ENCODE data around the gene PKNOX2.

PKNOX2 gene

DNA sequence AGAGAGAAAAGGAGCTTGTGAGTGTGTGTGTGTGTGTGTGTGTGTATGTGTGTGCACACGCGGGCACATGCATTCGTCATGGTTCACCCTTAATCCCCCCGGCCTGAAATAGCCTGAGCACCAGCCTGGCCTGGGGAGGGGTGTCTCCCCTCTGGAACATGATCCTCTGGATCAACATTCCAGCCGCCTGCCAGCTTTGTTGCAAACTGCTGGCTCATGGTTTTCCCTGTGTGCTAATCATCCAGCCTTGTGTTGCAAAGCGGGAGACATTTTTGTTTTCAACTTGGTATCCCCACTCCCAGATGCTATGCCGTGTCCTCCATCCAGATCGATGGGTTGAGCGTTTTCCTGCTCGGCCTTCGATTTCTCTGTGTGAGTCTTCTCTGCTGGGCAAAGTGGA, 237.2 kb downstream of the PKNOX2 start:
- H3K4me1 ChIP-seq (ENCODE audit: control insufficient read depth, insufficient read depth, low read length): peaks cover 32% of the 10 kb centered on the region
- peaks cover 4% of the 10 kb centered on the region for H3K36me3 ChIP-seq (ENCODE audit: insufficient read depth, low read length)
- no peak overlapping the region for H3K4me2 ChIP-seq (ENCODE audit: low read length)
- no peak overlapping the region for H3K9ac ChIP-seq (ENCODE audit: low read depth, low read length)
- H3K4me3 ChIP-seq (ENCODE audit: low read length): no peak overlapping the region
- H3K27me3 ChIP-seq (ENCODE audit: control insufficient read depth, insufficient read depth, low read length): peaks cover 11% of the 10 kb centered on the region
- no peaks in the 10 kb centered on the region for H3K9me3 ChIP-seq (replicated peaks; ENCODE audit: low read length)

DNA sequence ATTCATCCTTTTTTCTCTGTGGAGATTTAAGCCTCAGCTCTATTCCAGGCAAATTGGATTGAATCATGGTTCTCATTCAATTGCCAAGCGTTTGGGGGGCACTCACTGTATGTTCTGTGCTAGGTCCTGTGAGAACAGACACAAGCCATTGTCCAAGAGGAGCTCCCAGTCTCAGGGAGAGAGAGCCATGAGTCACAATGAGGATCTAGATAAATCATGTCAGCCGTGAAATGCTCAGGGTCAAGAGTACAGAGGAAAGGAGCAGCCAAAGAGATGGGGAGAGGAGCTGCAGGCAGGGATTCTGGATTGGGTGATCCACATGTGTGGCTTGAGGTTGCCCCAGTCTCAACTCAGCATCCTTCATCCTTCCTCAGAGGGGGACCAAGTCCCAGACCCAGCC, 237.9 kb downstream of the PKNOX2 start:
- H3K36me3 ChIP-seq (ENCODE audit: insufficient read depth, low read length): peaks cover 4% of the 10 kb centered on the region
- peaks cover 32% of the 10 kb centered on the region for H3K4me1 ChIP-seq (ENCODE audit: control insufficient read depth, insufficient read depth, low read length)
- no peak overlapping the region for H3K4me2 ChIP-seq (ENCODE audit: low read length)
- H3K9ac ChIP-seq (ENCODE audit: low read depth, low read length): no peak overlapping the region
- H3K27me3 ChIP-seq (ENCODE audit: control insufficient read depth, insufficient read depth, low read length): peaks cover 11% of the 10 kb centered on the region
- H3K9me3 ChIP-seq (replicated peaks; ENCODE audit: low read length): no peaks in the 10 kb centered on the region
- no peak overlapping the region for H3K4me3 ChIP-seq (ENCODE audit: low read length)

DNA sequence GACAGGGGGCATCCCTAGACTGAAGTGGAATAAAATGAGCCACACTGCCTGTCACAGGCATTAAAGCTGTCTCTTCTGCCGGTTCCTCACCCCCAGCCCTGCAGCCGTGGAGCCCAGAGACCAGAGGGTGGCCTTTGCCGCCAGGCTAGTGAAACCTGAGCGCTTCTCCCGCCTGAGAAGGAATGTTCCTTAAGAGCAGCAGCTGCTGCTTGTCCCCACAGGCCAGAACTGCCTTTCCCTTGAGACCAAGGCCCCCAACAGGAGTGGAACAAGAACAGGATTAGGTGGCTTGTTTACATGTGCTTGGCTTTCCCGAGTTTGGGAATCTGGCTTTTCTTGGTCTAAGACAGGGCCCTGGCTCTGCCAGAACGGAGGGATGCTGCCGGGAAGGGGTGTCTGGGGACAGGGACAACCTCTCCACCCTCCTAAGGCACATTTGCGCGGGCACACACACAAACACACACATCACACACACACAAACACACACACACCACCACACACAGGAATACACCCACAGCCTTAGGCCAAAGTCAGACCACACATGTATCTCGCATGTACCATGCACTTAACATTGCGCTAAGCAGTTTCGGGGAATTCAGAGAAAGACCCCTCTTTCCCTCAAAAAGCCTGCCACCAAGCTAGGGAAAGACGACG, 239.7 kb downstream of the PKNOX2 start:
- H3K4me2 ChIP-seq (ENCODE audit: low read length): peak overlapping the region; percentile 66
- no peaks in the 10 kb centered on the region for H3K36me3 ChIP-seq (ENCODE audit: insufficient read depth, low read length)
- H3K27me3 ChIP-seq (ENCODE audit: control insufficient read depth, insufficient read depth, low read length): peaks cover 11% of the 10 kb centered on the region
- peak overlapping the region; percentile 21 for H3K9ac ChIP-seq (ENCODE audit: low read depth, low read length)
- H3K4me3 ChIP-seq (ENCODE audit: low read length): peak overlapping the region; percentile 5
- H3K9me3 ChIP-seq (replicated peaks; ENCODE audit: low read length): no peaks in the 10 kb centered on the region
- peaks cover 32% of the 10 kb centered on the region for H3K4me1 ChIP-seq (ENCODE audit: control insufficient read depth, insufficient read depth, low read length)

DNA sequence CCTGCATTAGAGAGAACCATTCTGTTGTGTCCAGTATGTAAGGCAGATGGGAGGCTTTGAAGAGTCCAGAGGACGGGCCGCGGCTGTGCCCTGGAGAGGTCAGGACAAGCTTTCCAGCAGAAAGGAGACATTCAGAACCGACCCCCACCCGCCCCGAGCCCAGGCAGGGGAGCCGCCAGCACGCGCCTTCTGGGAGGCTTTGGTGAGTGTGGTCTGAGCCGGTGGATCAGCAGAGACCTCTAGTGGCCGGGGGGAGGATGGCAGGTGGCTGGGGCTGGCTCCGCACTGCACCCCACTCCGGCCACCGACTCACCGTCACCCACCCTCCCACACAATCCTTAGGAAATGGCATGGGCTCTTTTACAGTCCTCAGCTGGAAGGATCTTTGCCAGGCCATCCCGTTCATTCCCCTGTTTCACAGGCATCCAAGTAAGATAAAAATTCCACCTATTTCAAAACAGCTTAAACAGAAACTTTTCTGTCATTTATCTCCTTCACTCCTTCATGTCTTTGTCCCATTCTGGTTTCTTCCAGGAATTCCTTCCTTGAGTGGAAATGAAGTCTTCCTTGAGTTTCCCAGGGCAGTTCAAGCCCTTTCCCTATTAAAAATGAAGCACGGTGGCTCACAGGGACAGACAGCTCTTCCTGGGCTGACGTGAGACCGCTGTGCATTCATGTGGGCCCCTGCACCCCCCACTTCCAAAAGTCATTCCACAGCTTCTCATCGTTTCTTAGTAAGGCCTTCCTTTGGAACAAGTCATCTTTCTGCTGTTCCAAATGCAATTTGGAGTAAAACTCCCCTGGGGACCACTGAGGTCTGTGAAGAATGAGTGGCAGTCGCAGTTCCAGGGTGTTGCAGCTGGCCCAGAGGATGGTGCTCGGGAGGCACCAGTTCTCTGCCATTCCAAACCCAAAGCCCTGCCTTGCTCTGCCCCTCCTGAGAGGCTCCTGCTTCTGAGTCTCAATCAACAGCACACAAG, 240.6 kb downstream of the PKNOX2 start:
- Histone ChIP-seq H3K4me2 (ENCODE audit: low read length) (peak overlapping the region; percentile 66), H3K4me1 (ENCODE audit: control insufficient read depth, insufficient read depth, low read length) (peaks cover 32% of the 10 kb centered on the region), H3K27me3 (ENCODE audit: control insufficient read depth, insufficient read depth, low read length) (peaks cover 11% of the 10 kb centered on the region), H3K9ac (ENCODE audit: low read depth, low read length) (peak overlapping the region; percentile 21), H3K9me3 (replicated peaks; ENCODE audit: low read length) (no peaks in the 10 kb centered on the region), H3K4me3 (ENCODE audit: low read length) (peak overlapping the region; percentile 5), H3K36me3 (ENCODE audit: insufficient read depth, low read length) (no peaks in the 10 kb centered on the region)

DNA sequence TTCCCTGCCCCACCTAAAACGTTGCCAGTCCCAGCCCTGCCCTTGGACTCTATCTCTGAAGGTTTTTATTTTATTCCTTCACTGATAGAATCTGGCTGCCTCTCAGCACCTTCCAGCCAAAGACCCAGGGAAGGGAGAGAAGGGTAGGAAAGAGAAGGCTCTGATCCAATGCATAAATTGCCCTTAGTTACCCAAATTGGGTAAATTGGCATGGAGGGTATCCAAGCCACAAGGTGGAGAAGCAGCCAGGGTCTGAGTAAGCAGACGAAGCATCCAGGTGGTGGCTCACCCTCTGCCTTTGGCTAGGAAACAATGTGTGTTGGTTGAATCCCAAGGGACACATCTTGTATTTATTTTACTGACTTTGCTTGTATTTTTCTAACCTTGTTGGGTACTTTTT, 242.5 kb downstream of the PKNOX2 start:
- Histone ChIP-seq H3K27me3 (ENCODE audit: control insufficient read depth, insufficient read depth, low read length) (peaks cover 11% of the 10 kb centered on the region), H3K36me3 (ENCODE audit: insufficient read depth, low read length) (no peaks in the 10 kb centered on the region), H3K4me2 (ENCODE audit: low read length) (no peak overlapping the region), H3K9me3 (replicated peaks; ENCODE audit: low read length) (no peaks in the 10 kb centered on the region), H3K9ac (ENCODE audit: low read depth, low read length) (no peak overlapping the region), H3K4me3 (ENCODE audit: low read length) (no peak overlapping the region), H3K4me1 (ENCODE audit: control insufficient read depth, insufficient read depth, low read length) (peaks cover 21% of the 10 kb centered on the region)

DNA sequence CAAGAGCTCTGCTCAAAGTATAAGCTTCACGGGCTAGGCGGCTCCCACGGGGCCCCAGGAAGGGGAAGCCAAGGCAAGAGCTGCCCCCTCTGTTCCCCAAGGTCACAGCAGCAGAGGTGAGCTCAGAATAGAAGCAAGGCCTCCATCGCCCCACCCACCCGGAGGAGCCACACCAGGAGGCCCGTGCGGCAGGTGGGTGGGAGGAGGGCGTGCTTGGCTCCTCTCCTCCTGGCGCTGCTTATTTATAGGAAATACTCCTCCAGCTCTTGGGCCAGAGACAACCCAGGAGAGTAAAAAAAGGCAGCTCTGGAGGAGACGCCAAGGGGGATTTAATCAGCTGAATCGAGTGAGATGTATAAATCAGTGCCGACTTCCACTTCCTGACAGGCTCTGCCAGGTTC, 243.8 kb downstream of the PKNOX2 start:
- Histone ChIP-seq H3K9ac (ENCODE audit: low read depth, low read length) (no peak overlapping the region), H3K9me3 (replicated peaks; ENCODE audit: low read length) (no peaks in the 10 kb centered on the region), H3K4me2 (ENCODE audit: low read length) (no peak overlapping the region), H3K4me1 (ENCODE audit: control insufficient read depth, insufficient read depth, low read length) (peaks cover 14% of the 10 kb centered on the region), H3K4me3 (ENCODE audit: low read length) (no peak overlapping the region), H3K27me3 (ENCODE audit: control insufficient read depth, insufficient read depth, low read length) (peaks cover 8% of the 10 kb centered on the region), H3K36me3 (ENCODE audit: insufficient read depth, low read length) (no peaks in the 10 kb centered on the region)

DNA sequence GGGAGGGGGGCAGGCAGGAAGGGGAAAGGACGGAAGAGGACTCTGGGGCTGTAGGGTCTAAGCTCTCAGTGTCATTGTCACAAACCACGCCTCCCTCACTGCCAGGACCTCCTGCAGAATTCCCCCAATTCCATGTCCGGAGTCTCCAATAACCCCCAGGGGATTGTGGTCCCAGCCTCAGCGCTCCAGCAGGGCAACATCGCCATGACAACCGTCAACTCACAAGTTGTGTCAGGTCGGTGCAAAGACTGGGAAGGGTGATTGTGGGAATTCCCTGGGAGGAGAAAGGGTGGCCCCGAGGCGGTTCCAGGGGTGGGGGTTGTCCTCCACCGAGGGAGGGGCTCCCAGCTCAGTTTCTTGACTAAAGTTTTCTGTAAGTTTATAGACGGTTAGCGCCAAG, 245.5 kb downstream of the PKNOX2 start:
- Histone ChIP-seq H3K36me3 (ENCODE audit: insufficient read depth, low read length) (no peaks in the 10 kb centered on the region), H3K9me3 (replicated peaks; ENCODE audit: low read length) (no peaks in the 10 kb centered on the region), H3K4me3 (ENCODE audit: low read length) (no peak overlapping the region), H3K27me3 (ENCODE audit: control insufficient read depth, insufficient read depth, low read length) (peaks cover 8% of the 10 kb centered on the region), H3K9ac (ENCODE audit: low read depth, low read length) (no peak overlapping the region), H3K4me1 (ENCODE audit: control insufficient read depth, insufficient read depth, low read length) (peaks cover 2% of the 10 kb centered on the region), H3K4me2 (ENCODE audit: low read length) (no peak overlapping the region)

DNA sequence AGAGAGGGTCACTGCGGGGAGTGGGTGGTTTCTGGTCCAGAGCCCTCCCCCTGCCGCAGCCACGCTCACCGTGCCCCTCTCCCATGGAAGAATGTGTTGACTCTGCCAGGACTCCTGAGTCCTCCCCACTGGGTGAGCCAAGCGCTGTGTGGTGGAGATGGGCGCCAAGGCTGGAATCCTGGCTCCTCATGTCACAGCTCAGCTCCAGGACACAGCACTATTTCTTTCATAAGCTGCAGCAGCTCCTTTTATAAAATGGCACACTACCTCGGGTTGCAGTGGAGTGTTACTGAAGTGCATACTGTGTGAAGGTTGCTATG, 247.6 kb downstream of the PKNOX2 start:
- Histone ChIP-seq H3K4me1 (ENCODE audit: control insufficient read depth, insufficient read depth, low read length) (no peaks in the 10 kb centered on the region), H3K9me3 (replicated peaks; ENCODE audit: low read length) (no peaks in the 10 kb centered on the region), H3K4me2 (ENCODE audit: low read length) (no peak overlapping the region), H3K36me3 (ENCODE audit: insufficient read depth, low read length) (no peaks in the 10 kb centered on the region), H3K27me3 (ENCODE audit: control insufficient read depth, insufficient read depth, low read length) (peaks cover 3% of the 10 kb centered on the region), H3K4me3 (ENCODE audit: low read length) (no peak overlapping the region), H3K9ac (ENCODE audit: low read depth, low read length) (no peak overlapping the region)

DNA sequence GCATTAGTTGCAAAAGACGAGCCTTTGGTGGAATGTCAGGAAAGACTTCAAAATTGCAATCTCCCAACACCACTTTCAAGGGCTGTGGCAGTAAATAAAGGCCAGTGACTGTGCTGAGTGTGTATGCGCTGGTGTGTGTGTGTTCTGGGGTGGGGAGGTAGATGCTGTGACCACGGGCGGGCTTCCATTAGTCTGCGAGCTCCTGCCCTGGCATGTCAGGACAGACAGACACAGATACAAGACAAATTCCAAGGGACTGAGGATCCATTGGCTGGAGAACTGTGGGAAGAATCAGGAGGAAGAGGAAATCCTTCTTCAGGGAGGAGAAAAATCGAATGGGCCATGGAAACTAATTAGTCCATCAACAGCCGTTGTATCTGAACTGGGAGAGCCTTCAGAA, 248.0 kb downstream of the PKNOX2 start:
- Histone ChIP-seq H3K9me3 (replicated peaks; ENCODE audit: low read length) (no peaks in the 10 kb centered on the region), H3K4me2 (ENCODE audit: low read length) (no peak overlapping the region), H3K36me3 (ENCODE audit: insufficient read depth, low read length) (no peaks in the 10 kb centered on the region), H3K27me3 (ENCODE audit: control insufficient read depth, insufficient read depth, low read length) (peaks cover 5% of the 10 kb centered on the region), H3K4me1 (ENCODE audit: control insufficient read depth, insufficient read depth, low read length) (no peaks in the 10 kb centered on the region), H3K4me3 (ENCODE audit: low read length) (no peak overlapping the region), H3K9ac (ENCODE audit: low read depth, low read length) (no peak overlapping the region)

DNA sequence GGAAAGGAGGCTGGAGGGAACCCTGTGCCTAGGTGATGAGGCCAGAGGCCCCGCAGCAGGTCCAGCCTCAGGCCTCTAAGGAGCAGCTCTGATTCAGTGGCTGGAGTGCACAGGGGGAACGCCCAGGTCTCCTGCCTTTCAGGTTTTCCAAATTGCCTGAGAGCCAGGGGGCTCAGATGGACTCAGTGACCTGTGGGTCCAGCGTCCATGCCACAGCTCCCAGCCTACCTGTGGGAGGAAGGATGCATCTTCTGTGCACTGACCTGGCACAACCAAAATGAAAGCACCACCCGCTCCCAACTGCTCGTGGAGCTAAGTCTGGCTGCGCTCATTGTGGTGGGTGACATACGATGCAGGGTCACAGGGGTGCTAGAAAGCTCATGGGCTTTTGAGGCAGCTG, 248.7 kb downstream of the PKNOX2 start:
- Histone ChIP-seq H3K9me3 (replicated peaks; ENCODE audit: low read length) (no peaks in the 10 kb centered on the region), H3K27me3 (ENCODE audit: control insufficient read depth, insufficient read depth, low read length) (peaks cover 5% of the 10 kb centered on the region), H3K9ac (ENCODE audit: low read depth, low read length) (no peak overlapping the region), H3K4me1 (ENCODE audit: control insufficient read depth, insufficient read depth, low read length) (no peaks in the 10 kb centered on the region), H3K4me3 (ENCODE audit: low read length) (no peak overlapping the region), H3K4me2 (ENCODE audit: low read length) (no peak overlapping the region), H3K36me3 (ENCODE audit: insufficient read depth, low read length) (no peaks in the 10 kb centered on the region)

DNA sequence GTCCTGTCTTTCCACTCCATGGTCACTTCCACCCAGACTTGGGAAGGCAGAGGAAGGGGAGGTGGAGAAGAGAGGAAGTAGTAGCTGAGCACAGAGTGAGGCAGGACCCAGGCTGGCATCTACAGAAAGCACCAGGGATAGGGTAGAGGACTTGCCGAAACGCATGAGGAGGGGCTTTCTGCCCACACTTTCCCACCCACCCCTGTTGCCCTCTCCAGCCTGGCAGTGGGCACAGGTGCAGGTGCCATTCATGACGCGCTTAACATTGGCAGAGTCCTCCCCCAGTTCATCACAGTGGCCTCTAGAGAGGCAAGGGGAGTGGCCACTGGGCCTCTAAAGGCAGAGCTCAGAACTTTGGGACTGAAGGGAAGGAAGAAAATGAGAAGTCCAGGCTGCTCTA, 249.6 kb downstream of the PKNOX2 start:
- no peaks in the 10 kb centered on the region for H3K4me1 ChIP-seq (ENCODE audit: control insufficient read depth, insufficient read depth, low read length)

More for the DNA sequence above, 249.6 kb downstream of the PKNOX2 start:
- no peak overlapping the region for H3K4me3 ChIP-seq (ENCODE audit: low read length)
- H3K9me3 ChIP-seq (replicated peaks; ENCODE audit: low read length): no peaks in the 10 kb centered on the region
- H3K27me3 ChIP-seq (ENCODE audit: control insufficient read depth, insufficient read depth, low read length): peaks cover 5% of the 10 kb centered on the region
- H3K9ac ChIP-seq (ENCODE audit: low read depth, low read length): no peak overlapping the region
- H3K4me2 ChIP-seq (ENCODE audit: low read length): no peak overlapping the region
- H3K36me3 ChIP-seq (ENCODE audit: insufficient read depth, low read length): no peaks in the 10 kb centered on the region

Measured in skeletal muscle satellite cell (primary cell).